Stimulated activated effector memory CD8-positive, alpha-beta T cell treated with anti-CD3 and anti-CD28 coated beads, Interleukin-12 subunit alpha, Interleukin-12 subunit beta, amount 100 ng/mL, for 72 hours (primary cell): ENCODE data around the gene HPDL.

Experiments used
- ATAC-seq: fragments of 150-1000 bp; cut with Tn5 transposase; 2 replicates; pipeline ENCODE4 v1.10.0; 2021
- DNase-seq, 2 donors: peaks; one replicate each; pipeline ENCODE4 v3.0.0; 2021 to 2022; ENCODE audit warnings: low spot score in 2 of 2
- H3K27ac Mint-ChIP-seq: one replicate; pipeline ENCODE4 v1.8.0; 2022; ENCODE audit warnings: mild to moderate bottlenecking, mixed read lengths
- H3K36me3 Mint-ChIP-seq: one replicate; pipeline ENCODE4 v1.8.0; 2022; ENCODE audit warnings: mild to moderate bottlenecking, mixed read lengths
- H3K4me1 Mint-ChIP-seq: one replicate; pipeline ENCODE4 v1.8.0; 2022; ENCODE audit warnings: mixed read lengths
- H3K4me3 Mint-ChIP-seq: one replicate; pipeline ENCODE4 v1.8.0; 2022; ENCODE audit warnings: mild to moderate bottlenecking, mixed read lengths
- H3K9me3 Mint-ChIP-seq: one replicate; pipeline ENCODE4 v1.8.0; 2022; ENCODE audit warnings: mixed read lengths

Gene HPDL

DNA sequence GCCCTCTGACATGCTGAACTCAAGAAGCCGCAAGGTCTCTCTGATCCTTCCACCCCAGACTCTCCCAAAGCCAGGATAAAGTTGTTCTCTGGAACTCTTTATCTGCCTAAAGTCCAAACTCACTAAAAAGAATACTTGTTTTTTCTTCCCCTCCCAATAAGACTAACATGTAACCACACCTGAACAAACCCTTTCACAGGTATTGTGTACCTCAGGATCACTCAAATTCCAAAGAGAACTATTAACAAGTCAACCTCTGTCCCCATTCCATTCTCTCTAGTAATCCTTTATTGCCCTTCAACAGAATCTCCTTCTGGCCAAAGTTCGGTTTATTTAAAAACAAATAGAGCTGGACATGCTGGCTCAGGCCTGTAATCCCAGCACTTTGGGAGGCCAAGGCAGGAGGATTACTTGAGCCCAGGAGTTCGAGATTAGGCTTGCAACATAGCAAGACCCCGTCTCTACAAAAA, 9.2 kb downstream of the HPDL start:
- Mint-ChIP-seq H3K9me3 (no peaks in the 10 kb centered on the region), H3K27ac (peak overlapping the region; percentile 71), H3K4me3 (no peak overlapping the region), H3K36me3 (peaks cover 40% of the 10 kb centered on the region), H3K4me1 (peaks cover 57% of the 10 kb centered on the region)
- no peak for DNase-seq
- ATAC-seq = no peak

DNA sequence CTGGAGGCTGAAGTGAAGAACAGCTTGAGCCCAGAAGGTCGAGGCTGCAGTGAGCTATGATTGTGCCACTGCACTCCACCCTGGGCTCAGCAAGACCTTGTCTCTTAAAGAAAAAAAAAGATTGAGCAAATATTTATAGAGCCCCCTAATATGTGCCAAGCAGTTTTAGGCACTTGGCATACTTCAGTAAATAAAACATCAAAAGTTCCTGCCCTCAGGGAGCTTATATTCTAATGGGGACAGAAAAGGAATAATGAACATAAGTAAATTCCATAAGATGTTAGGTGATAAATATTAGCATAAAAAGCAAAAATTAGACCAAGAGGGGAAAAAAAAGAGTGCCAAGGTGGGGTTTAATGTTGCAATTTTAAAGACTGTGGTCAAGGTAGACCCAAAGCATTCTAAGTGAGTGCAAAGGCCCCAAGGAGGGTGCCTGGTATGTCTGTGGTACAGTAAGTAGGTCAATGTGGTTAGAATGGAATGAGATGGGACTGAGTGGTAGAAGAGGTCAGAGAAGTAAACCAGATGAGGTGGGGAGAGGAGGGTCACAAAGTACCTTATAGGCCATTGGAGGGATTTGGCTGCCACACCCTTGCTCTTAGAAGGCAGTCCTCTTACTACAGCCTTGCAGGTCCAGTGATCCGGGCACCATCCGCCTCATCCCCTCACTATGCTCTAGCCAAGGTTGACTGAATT, 11.1 kb downstream of the HPDL start:
- Mint-ChIP-seq H3K9me3 (no peaks in the 10 kb centered on the region), H3K4me1 (peaks cover 69% of the 10 kb centered on the region), H3K27ac (peak overlapping the region; percentile 99), H3K36me3 (peaks cover 58% of the 10 kb centered on the region), H3K4me3 (peak overlapping the region; percentile 99)
- DNase-seq (no peak), ATAC-seq (no peak)

DNA sequence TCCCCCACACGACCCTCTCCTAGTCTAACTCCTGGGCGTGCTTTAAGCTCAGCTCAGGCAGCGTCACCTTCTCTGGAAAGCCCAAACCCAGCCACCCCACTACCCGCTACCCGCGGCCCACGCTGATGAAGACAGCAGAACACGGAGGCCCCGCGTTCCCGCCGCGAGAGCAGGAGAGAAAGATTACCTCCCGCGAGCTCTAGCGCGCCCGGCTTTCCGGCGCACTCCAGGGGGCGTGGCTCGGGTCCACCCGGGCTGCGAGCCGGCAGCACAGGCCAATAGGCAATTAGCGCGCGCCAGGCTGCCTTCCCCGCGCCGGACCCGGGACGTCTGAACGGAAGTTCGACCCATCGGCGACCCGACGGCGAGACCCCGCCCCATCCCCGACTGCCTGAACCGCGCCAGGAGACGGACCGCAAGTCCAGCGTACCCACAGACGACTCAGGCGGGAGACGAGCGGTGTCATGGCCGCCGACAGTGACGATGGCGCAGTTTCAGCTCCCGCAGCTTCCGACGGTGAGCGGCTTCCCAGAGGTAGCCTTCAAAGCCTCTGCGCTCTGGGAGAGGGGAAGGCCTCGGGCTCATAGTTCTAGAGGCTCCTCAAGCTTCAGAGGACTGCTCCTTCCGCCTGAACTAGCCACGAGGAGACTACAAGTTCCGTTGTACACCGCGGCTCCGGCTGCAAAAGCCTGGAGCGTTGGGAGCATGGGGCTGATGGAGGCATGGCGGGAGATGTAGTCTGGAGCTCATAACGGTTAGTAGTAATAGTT, 13.3 kb downstream of the HPDL start, which contains the start of the genes MUTYH and TOE1:
Gene MUTYH, minus strand, starts transcription at position 652 of the 770 bp plus-strand sequence. CDS start 5,935 bp downstream, outside the sequence.
Gene TOE1, plus strand, starts transcription at position 382 of the 770 bp plus-strand sequence. Its CDS starts 83 bp downstream, at position 465.
- no peaks in the 10 kb centered on the region for H3K9me3 Mint-ChIP-seq
- H3K36me3 Mint-ChIP-seq = peaks cover 74% of the 10 kb centered on the region
- H3K27ac Mint-ChIP-seq = peak within 1 kb of the TSS; percentile 99
- peaks cover 60% of the 10 kb centered on the region for H3K4me1 Mint-ChIP-seq
- DNase-seq (peak; percentile 89 to 97), ATAC-seq (peak; percentile 91)
- peak within 1 kb of the TSS; percentile 99 for H3K4me3 Mint-ChIP-seq

DNA sequence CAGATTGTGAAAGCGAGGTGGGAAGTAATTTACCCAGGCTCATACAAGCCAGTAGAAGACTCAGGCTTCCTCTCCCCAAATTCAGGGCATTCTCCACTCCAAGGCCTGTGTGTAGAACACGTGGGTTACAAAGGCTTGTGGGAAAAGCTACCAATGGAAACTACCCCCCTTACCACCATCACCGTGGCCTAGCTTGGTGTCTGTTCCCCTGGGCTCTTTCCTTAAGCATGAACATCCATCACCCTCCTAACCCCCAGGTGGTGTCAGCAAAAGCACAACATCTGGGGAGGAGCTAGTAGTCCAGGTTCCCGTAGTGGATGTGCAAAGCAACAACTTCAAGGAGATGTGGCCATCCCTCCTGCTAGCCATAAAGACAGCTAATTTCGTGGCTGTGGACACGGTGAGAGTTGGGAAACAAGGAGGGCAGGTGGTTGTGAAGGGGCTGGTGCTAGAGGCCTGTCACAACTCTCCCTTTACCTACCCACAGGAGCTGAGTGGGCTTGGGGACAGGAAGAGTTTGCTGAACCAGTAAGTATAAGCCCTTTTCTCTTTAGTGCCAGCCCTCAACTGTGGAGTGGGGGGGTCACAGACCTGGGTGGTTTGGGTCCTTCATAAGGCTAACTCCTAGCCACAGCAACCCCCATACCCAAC, 14.2 kb downstream of the HPDL start:
- Mint-ChIP-seq H3K4me1 (peaks cover 53% of the 10 kb centered on the region), H3K36me3 (peaks cover 83% of the 10 kb centered on the region), H3K4me3 (peak overlapping the region; percentile 99), H3K27ac (peak overlapping the region; percentile 99), H3K9me3 (no peaks in the 10 kb centered on the region)
- DNase-seq (no peak), ATAC-seq (no peak)

DNA sequence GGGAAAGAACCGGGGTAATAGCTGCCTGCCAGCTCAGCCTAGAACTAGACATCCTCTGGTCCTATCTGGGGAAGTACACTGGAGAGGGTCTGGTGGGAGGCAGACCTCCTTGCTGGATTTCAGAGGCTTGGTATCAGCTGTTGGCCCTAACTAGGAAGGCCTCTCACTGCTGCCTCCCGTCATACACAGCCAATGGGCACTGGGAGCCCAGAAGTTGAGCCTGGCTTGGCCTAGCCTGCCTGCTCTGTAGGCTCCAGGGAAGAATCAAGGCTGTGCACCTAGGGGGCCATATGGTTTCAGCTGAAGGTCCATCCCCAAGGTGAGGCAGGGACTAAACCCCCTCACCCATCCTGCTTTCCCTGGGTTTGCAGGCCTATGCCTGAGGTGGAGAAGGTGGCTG, 17.8 kb downstream of the HPDL start:
- H3K27ac Mint-ChIP-seq = no peak overlapping the region
- H3K4me3 Mint-ChIP-seq = no peak overlapping the region
- DNase-seq (no peak), ATAC-seq (no peak)
- H3K9me3 Mint-ChIP-seq = no peaks in the 10 kb centered on the region
- H3K36me3 Mint-ChIP-seq = peaks cover 68% of the 10 kb centered on the region
- H3K4me1 Mint-ChIP-seq = peaks cover 21% of the 10 kb centered on the region

DNA sequence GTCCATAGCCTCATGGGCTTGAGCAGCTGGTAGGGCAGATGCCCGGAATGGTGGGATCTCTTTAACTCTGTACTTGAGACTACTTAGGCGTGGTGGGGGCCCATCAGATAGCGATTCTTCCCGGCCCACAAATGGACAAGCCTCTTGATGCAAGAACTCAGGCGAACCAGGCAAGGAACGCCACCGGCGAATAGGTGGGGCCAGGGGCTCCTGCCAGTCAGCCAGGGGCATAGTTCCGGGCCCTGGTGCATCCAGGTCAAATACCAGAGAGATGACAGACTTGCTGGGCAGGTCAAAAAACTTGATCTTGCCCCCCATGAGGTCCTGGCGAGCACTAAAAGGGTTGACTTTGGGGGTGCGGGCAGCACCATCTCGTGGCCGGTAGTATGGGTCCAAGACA, 18.3 kb downstream of the HPDL start:
- no peak overlapping the region for H3K4me3 Mint-ChIP-seq
- H3K4me1 Mint-ChIP-seq = peaks cover 18% of the 10 kb centered on the region
- no peak for ATAC-seq

DNA sequence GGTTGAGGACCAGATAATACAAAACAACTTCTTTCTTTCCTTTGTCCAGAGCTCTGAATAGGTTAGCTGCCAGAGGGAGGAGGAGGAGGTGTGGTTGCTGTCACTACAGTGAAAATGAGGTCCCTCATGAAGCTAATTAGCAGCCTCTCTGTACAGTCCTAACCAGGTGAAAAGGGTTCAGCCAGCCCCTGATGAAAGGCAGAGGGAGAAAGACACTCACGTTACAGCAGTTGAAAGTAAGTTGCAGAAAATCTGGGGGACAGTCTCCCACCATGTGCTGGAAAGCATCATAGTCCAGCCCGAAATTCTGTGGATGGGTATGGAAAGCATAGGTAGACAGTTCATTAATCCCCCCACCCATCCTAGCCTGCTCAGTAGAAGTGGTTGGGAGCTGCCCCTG, 19.8 kb downstream of the HPDL start:
- peaks cover 49% of the 10 kb centered on the region for H3K36me3 Mint-ChIP-seq
- no peak for DNase-seq
- ATAC-seq = no peak
- H3K4me3 Mint-ChIP-seq = no peak overlapping the region
- peak overlapping the region; percentile 79 for H3K27ac Mint-ChIP-seq
- H3K4me1 Mint-ChIP-seq = peaks cover 8% of the 10 kb centered on the region
- H3K9me3 Mint-ChIP-seq = no peaks in the 10 kb centered on the region

More for the DNA sequence above, 18.3 kb downstream of the HPDL start:
- Mint-ChIP-seq H3K27ac (peak overlapping the region; percentile 79), H3K9me3 (no peaks in the 10 kb centered on the region), H3K36me3 (peaks cover 63% of the 10 kb centered on the region)
- DNase-seq = no peak

DNA sequence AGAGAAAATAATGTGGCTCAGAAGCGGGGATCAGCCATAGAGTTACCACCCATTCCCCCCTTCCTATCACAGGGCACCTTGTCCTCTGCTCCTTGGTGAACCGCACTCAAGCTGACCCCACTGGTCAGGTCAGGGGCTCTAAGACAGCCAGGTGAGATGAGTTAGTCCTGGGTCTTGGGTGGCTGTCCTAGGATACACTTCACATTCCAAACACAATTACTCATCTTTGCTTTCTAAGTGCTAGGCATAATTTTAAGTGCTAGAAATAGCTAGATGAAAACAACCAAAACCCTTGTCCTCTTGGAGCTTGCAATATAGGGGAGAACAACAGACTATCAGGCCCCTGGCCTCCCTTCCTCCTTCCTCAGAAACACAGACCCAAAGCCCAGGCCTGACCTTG, 21.3 kb downstream of the HPDL start:
- Mint-ChIP-seq H3K4me1 (no peaks in the 10 kb centered on the region), H3K9me3 (no peaks in the 10 kb centered on the region), H3K36me3 (peaks cover 33% of the 10 kb centered on the region), H3K4me3 (no peak overlapping the region), H3K27ac (peak overlapping the region; percentile 76)
- ATAC-seq (no peak), DNase-seq (no peak)

DNA sequence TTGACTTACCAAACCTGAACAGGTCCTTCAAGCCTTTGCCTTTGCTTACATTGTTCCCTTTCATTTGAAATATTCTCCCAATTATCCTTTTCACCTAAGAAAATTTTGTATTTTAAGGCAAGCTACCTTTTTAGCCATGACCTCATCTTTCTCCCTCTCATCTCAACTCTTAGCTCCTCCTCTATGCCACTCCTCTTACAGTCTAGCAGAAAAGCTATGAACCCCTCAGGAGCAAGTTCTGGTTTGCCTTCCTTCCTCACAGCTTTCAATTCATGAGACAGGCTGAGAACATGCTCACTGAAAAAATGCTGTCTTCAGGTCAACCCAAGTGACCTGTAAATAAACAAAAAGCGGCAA, 21.9 kb downstream of the HPDL start:
- H3K4me3 Mint-ChIP-seq = no peak overlapping the region
- H3K9me3 Mint-ChIP-seq = no peaks in the 10 kb centered on the region
- no peaks in the 10 kb centered on the region for H3K4me1 Mint-ChIP-seq
- DNase-seq (no peak), ATAC-seq (no peak)
- peaks cover 27% of the 10 kb centered on the region for H3K36me3 Mint-ChIP-seq
- peak overlapping the region; percentile 76 for H3K27ac Mint-ChIP-seq

DNA sequence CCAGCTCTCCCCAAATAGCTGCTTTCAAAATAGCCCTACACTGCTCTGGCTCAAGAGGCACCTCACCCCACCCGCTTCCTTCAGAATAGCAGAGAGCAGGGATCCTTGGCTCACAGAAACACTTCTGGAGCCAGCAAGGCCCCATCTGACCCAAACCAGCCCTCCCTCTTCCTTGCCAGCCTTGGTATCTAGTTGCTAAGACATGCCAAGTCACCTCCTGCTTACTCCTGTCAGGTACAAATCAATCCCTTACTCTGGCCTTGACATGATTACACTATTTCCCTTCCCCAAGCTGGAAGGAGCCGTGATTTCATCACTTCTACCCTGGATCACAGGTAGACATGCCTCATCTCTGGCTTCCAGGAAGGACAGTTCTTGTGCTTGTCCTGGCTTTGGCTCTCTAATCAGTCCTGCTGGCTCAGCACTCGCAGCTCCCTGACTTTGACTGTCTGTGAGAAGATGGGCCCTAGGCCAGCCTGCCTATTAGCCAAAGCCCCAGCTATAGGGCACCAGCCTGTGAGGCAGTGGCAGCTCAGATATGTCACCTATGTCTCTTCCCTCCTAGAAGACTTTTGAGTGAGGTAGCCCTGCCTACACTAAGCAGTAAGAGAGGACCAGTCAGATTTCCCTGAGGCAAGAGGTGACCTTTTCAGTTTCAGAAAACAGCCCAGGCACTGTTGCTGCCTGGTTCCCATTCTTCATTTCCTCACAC, 22.4 kb downstream of the HPDL start:
- no peak for DNase-seq
- Mint-ChIP-seq H3K4me1 (no peaks in the 10 kb centered on the region), H3K4me3 (no peak overlapping the region), H3K9me3 (no peaks in the 10 kb centered on the region), H3K27ac (peak overlapping the region; percentile 76), H3K36me3 (peaks cover 22% of the 10 kb centered on the region)
- no peak for ATAC-seq

DNA sequence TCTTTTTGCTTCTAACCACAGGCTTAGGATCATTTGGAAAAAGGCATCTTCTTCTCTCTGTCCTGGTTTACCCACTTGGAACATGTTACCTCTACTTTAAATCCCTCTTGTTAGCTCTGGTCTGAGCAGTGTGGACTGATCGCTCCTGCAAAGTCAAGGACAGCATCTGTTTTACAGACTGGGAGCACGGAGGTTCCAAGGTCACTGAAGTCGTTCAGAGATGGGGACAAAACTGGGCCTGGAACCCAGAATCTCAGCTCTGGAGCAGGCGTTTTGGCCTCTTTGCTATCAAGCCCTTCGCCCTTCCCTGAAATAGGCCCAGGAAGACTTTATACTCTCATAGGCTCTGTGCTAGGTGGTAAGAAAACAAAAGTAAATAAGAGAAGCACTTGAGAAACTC, 24.8 kb downstream of the HPDL start:
- H3K36me3 Mint-ChIP-seq = no peaks in the 10 kb centered on the region
- no peak for ATAC-seq
- H3K9me3 Mint-ChIP-seq = no peaks in the 10 kb centered on the region

DNA sequence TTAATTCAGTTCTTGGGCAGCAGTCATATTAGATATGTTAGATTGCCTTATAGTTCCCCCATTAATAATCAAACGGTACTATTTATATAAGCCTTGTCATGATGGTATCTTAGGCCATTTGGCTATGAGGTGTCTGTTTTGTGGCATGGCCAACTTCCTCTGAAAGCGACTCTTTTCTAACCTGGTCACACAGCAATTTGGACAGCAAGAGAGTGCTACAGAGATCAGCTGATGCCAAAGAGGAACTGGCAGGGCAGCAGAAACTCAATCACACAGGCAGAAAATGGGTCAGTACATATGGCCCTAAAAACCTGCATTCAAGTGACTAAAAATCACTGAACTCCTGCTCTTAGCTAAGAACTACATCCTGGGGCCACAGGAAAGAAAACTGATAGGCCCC, 27.0 kb downstream of the HPDL start:
- Mint-ChIP-seq H3K4me1 (no peaks in the 10 kb centered on the region), H3K4me3 (no peak overlapping the region), H3K9me3 (no peaks in the 10 kb centered on the region), H3K27ac (peak overlapping the region; percentile 20), H3K36me3 (no peaks in the 10 kb centered on the region)
- no peak for DNase-seq
- no peak for ATAC-seq

More for the DNA sequence above, 24.8 kb downstream of the HPDL start:
- Mint-ChIP-seq H3K4me3 (no peak overlapping the region), H3K4me1 (no peaks in the 10 kb centered on the region), H3K27ac (no peak overlapping the region)
- no peak for DNase-seq

DNA sequence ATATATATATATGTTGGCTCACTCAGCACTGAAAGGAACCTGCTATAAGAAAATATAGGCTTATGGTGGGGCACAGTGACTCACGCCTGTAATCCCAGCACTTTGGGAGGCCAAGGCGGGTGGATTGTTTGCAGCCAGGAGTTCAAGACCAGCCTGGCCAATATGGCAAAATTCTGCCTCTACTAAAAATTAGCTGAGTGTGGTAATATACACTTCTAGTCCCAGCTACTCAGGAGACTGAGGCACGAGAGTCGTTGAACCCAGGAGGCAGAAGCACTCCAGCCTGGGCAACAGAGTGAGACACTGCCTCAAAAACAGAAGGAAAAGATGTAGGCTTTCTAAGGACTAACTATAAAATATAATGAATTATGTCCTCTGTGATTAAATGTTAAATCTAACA, 28.1 kb downstream of the HPDL start:
- Mint-ChIP-seq H3K4me3 (no peak overlapping the region), H3K36me3 (no peaks in the 10 kb centered on the region)
- ATAC-seq = no peak

DNA sequence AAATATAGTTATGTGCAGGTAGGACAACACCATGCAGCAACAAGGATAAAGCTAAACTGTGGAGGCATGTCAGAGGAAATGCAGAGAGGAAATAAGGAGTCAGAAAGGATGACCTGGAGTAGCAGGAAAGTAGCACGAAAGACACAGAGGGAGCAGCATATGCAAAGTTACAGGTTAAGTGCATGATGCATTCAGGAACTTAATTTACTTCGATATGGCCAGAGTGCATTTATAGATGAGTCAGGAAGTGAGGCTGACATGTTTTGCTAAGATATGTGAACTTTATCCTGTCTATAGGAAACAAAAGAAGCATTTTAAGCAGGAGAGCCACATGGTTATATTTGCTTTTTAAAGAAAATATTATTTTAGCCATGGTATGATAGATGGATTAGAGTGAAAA, 29.0 kb downstream of the HPDL start:
- Mint-ChIP-seq H3K4me1 (peaks cover 5% of the 10 kb centered on the region), H3K9me3 (no peaks in the 10 kb centered on the region), H3K27ac (no peak overlapping the region), H3K36me3 (no peaks in the 10 kb centered on the region), H3K4me3 (no peak overlapping the region)
- ATAC-seq = no peak
- no peak for DNase-seq

More for the DNA sequence above, 28.1 kb downstream of the HPDL start:
- peaks cover 1% of the 10 kb centered on the region for H3K4me1 Mint-ChIP-seq
- H3K9me3 Mint-ChIP-seq = no peaks in the 10 kb centered on the region
- no peak overlapping the region for H3K27ac Mint-ChIP-seq
- DNase-seq = no peak

DNA sequence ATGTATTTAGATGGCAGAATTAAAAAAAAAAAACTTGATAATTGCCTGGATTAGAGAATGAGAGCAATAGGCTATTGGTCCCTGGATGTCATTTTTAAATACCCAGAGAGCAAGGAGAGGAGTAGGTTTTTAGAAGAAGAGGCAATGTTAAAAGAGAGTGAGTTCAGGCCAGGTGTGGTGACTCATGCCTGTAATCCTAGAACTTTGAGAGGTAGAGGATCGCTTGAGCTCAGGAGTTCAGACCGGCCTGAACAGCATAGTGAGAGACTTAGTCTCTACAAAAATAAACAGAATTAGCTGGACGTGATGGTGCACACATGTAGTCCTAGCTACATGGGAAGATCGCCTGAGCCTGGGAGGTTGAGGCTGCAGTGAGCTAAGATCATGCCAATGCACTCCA, 29.5 kb downstream of the HPDL start:
- Mint-ChIP-seq H3K4me3 (no peak overlapping the region), H3K4me1 (peaks cover 5% of the 10 kb centered on the region), H3K36me3 (no peaks in the 10 kb centered on the region), H3K9me3 (no peaks in the 10 kb centered on the region), H3K27ac (no peak overlapping the region)
- DNase-seq = no peak
- no peak for ATAC-seq
